Skeletal muscle tissue (tissue), 4 donors: ENCODE results near the gene DEFB112. TPM values are rescaled to one million over a fixed set of nuclear protein-coding genes. Genes with fewer than 3 reads are reported as not detected.

ENCODE experiments used
- H3K27ac ChIP-seq: one replicate; pipeline ENCODE4 v1.7.0; 2013; ENCODE audit warnings: mild to moderate bottlenecking, low read depth, low read length, inconsistent platforms
- H3K27me3 ChIP-seq, 3 donors: one replicate each; pipeline ENCODE4 v1.7.0; 2013; ENCODE audit warnings: low read length in 3 of 3; ENCODE audit not compliant: control insufficient read depth in 3 of 3, insufficient read depth in 3 of 3
- H3K36me3 ChIP-seq, 3 donors: one replicate each; pipeline ENCODE4 v1.7.0; 2013; ENCODE audit warnings: low read length in 3 of 3; ENCODE audit not compliant: control insufficient read depth in 3 of 3, insufficient read depth in 3 of 3
- H3K4me1 ChIP-seq, 3 donors: one replicate each; pipeline ENCODE4 v1.7.0; 2013; ENCODE audit warnings: low read length in 3 of 3, mild to moderate bottlenecking in 3 of 3; ENCODE audit not compliant: control insufficient read depth in 3 of 3, insufficient read depth in 3 of 3
- H3K4me3 ChIP-seq, 3 donors: one replicate each; pipeline ENCODE4 v1.7.0; 2013; ENCODE audit warnings: low read length in 3 of 3
- H3K9ac ChIP-seq, 3 donors: one replicate each; pipeline ENCODE4 v1.7.0; 2013; ENCODE audit warnings: low read length in 3 of 3, mild to moderate bottlenecking in 3 of 3, moderate library complexity in 2 of 3, low read depth in 1 of 3
- H3K9me3 ChIP-seq, 3 donors: one replicate each; pipeline ENCODE4 v1.7.0; 2013; ENCODE audit warnings: low read length in 3 of 3; ENCODE audit not compliant: control insufficient read depth in 3 of 3
- total RNA-seq: library from RNA; depleted of rRNA; stranded (reverse); fragments of >200 nt; gene quantifications from one replicate; pipeline ENCODE4 v1.2.3, GENCODE V29; 2014
- donor health status: Osteomylitis.

DEFB112 gene
- total RNA-seq, 1 donor from 2014 or later = not detected

DNA sequence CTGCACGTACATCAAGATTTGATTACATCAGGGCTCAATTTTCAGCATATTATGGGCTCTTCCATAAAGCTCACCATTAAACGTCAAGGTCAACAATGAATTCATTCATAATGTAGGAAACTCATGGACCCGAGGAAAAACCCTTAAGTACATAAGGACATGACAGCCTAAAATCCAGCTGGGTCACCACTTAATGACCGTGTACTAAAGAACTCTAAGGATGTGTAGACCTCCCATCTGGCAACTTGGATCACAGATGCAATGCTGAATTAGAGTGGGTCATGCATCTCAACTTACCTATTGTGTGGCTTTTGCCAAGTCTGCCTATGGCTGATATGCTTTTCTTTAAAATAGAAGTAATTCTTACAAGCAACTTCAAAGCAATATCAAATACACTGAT is 26.7 kb upstream of the DEFB112 start:
- Histone ChIP-seq H3K4me1 (no peaks in the 10 kb centered on the region), H3K36me3 (no peaks in the 10 kb centered on the region)

DNA sequence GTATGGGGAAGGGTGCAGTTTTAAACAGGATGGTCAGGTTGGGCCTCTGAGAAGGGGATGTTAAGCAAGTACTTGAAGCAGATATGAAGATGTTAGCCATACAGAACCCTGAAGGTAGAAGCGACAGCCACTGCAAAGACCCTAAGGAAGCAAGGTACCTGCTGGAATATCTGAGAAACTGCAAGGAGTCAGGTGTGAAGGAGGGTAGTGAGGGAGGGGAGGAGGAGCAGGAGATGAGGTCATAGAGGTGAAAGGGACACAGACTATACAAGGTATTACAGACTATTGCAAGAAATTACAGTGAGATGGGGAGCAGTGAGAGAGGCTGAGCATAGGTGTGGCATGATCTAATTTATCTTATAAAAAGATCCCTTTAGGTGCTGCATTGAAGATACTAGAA is 22.2 kb upstream of the DEFB112 start:
- no peak overlapping the region for H3K4me3 ChIP-seq
- H3K9me3 ChIP-seq = no peaks in the 10 kb centered on the region
- H3K36me3 ChIP-seq = no peaks in the 10 kb centered on the region
- no peaks in the 10 kb centered on the region for H3K4me1 ChIP-seq
- H3K27me3 ChIP-seq = no peaks in the 10 kb centered on the region
- no peak overlapping the region for H3K9ac ChIP-seq
- no peak overlapping the region for H3K27ac ChIP-seq

More for the DNA sequence above, 26.7 kb upstream of the DEFB112 start:
- Histone ChIP-seq H3K9ac (no peak overlapping the region), H3K4me3 (no peak overlapping the region), H3K27ac (no peak overlapping the region), H3K9me3 (no peaks in the 10 kb centered on the region), H3K27me3 (no peaks in the 10 kb centered on the region)

DNA sequence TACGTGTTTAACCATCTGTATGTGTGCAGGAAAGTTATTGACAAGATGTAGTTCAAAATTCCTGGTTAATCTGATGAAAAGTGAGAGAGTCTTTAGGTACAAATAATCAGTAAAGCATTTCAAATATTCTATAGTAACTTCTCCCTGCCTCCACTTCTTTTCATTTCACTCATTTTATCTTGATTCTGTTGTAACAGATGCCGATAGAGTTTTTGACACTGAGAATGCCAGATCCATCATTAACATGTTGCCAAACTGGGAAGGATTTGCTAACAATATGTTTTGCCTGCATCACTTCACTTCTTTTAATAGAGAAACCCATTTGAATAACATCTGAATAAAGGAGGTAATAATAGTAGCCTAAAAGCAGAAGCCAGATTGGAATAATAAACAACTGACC is 20.4 kb upstream of the DEFB112 start:
- H3K36me3 ChIP-seq = no peaks in the 10 kb centered on the region
- H3K4me3 ChIP-seq = no peak overlapping the region
- H3K9ac ChIP-seq = no peak overlapping the region
- no peaks in the 10 kb centered on the region for H3K27me3 ChIP-seq
- no peaks in the 10 kb centered on the region for H3K4me1 ChIP-seq
- no peaks in the 10 kb centered on the region for H3K9me3 ChIP-seq
- no peak overlapping the region for H3K27ac ChIP-seq

DNA sequence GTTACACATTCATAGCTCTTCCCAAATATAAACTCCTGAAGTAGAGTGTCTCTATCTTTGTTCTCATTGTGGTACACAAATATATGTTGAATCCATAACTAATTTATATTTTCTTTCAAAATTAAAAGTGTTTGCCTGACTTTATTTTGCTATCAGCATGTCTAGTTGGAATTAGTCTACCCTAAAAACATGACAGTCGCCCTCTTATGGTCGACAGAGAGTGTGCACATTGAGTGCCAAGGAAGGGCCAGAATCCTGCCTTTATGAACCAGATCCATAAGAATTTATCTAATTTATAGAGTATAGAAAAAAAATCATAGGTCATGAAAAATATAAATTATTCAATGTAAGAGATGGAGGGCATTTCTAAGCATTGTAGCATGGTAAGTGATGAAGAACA is 12.3 kb upstream of the DEFB112 start:
- Histone ChIP-seq H3K27ac (no peak overlapping the region), H3K9ac (no peak overlapping the region), H3K36me3 (no peaks in the 10 kb centered on the region), H3K27me3 (no peaks in the 10 kb centered on the region), H3K4me1 (no peaks in the 10 kb centered on the region), H3K9me3 (no peaks in the 10 kb centered on the region), H3K4me3 (no peak overlapping the region)

DNA sequence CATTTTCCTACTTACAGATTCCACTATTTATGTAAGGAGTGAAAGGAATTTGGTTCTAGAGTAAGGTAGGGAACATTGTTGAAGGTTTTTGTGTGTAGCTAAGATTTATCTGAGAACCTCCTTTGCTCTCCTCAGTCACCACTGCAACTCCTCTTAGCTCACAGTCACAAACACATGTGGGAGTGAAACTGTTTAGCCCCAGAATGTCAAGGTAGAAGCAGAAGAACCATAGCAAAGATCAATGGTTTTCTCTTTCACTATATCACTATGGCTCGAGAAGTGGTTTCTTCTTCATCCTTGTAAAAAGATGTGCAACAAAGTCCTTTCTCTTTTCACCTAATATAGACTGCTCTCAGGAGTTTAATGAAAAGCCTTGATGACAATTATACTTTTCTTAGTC is 6.5 kb upstream of the DEFB112 start:
- Histone ChIP-seq H3K4me1 (no peaks in the 10 kb centered on the region), H3K27me3 (no peaks in the 10 kb centered on the region), H3K9me3 (no peaks in the 10 kb centered on the region), H3K4me3 (no peak overlapping the region), H3K36me3 (no peaks in the 10 kb centered on the region), H3K27ac (no peak overlapping the region), H3K9ac (no peak overlapping the region)

DNA sequence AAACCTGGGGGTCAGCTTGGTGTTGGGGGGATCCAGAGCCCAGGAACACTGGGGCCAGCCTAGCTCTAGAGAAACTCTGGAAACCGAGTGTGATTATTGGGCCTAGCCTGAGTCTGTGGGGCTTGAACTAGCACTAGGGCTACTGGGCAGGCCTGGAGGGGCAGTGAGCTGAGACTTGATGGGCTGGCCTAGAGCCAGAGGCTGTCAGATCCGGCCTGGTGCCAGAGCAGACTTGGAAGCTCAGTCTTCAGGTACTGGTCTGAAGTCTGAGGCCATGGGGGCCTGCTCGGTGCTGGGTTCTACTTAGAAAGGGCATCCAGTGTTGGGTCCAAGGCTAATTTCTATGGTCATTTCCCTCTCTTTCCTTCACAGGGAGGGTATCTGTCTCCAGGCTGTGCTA is 2.7 kb downstream of the DEFB112 start:
- Histone ChIP-seq H3K9me3 (no peaks in the 10 kb centered on the region), H3K36me3 (no peaks in the 10 kb centered on the region), H3K4me3 (no peak overlapping the region), H3K4me1 (no peaks in the 10 kb centered on the region), H3K27ac (no peak overlapping the region), H3K27me3 (no peaks in the 10 kb centered on the region), H3K9ac (no peak overlapping the region)

DNA sequence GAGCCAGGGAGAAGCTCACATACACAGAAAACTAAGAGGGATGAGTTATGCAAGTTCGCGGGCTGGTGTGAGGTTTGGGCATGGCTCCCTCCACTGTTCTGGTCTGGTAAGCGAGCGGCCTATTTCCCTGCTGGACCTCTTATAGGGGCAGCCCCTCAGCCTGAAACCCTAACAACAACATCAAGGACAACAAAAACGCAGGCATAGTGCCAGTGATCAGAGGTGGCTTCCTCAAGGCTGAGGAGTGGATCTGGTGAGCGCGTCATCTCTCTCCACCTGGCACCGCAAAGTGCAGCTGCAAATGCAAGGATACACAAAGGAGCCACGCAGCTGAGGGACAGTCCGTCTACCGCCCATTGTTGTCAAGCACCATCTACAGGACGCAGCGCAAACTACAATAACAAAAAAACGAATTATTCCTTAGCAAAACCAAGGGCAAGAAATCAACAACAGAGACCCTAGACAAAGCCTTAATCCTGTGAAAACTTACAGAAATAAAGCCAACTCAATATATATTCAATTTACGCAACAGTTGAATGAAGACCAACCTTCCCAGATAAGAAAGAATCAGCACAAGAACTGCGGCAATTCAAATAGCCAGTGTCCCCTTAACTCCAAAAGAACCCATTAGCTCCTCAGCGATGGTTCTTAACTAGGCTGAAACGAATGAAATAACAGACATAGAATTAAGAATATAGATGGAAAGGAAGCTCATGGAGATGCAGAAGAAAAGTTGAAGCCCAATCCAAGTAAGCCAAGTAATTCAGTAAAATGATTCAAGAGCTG is 18.8 kb downstream of the DEFB112 start:
- H3K4me3 ChIP-seq = no peak overlapping the region
- H3K36me3 ChIP-seq = no peaks in the 10 kb centered on the region
- no peaks in the 10 kb centered on the region for H3K27me3 ChIP-seq
- H3K9me3 ChIP-seq = no peaks in the 10 kb centered on the region
- H3K27ac ChIP-seq = no peak overlapping the region
- no peaks in the 10 kb centered on the region for H3K4me1 ChIP-seq
- no peak overlapping the region for H3K9ac ChIP-seq

DNA sequence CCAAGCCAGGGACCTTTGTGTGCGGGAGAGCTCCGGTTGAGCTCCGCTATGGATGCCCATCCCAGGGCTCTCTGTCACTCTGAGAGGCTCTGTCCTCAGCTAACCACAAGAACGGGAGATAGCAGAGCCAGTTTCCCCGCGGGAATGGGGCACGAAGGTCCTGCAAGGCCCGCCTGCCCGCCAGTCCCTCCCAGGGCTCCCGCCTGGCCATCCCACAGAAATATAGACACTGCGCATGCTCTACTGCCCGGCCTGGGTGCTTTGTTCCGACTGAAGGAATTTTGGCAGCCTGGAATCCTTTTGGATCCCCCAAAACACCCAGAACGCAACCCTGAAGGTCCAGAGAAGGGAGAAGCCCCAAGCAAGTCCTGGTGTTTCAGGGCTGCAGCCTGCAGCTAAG is 19.4 kb downstream of the DEFB112 start:
- H3K9ac ChIP-seq = no peak overlapping the region
- no peaks in the 10 kb centered on the region for H3K36me3 ChIP-seq
- H3K9me3 ChIP-seq = no peaks in the 10 kb centered on the region
- H3K4me1 ChIP-seq = no peaks in the 10 kb centered on the region
- H3K27me3 ChIP-seq = no peaks in the 10 kb centered on the region
- H3K4me3 ChIP-seq = no peak overlapping the region
- H3K27ac ChIP-seq = no peak overlapping the region

DNA sequence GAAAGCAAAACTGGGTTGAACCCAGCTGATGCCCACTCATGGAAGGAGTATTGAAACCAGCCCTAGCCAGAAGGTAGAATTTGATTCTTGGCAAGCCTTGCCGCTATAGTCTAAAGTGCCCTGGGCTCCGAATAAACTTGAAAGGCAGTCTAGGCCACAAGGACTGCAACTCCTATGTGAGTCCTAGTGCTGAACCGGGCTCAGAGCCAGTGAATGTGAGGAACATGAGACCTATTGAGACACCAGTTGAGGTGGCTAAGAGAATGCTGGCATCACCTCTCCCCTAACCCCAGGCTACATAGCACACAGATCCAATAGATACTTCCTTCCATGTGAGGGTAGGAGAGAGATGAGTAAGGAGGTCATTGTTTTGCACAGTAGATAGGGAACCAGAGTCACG is 24.5 kb downstream of the DEFB112 start:
- Histone ChIP-seq H3K9me3 (no peaks in the 10 kb centered on the region), H3K27me3 (no peaks in the 10 kb centered on the region), H3K36me3 (no peaks in the 10 kb centered on the region), H3K27ac (no peak overlapping the region), H3K4me3 (no peak overlapping the region), H3K9ac (no peak overlapping the region), H3K4me1 (no peaks in the 10 kb centered on the region)

DNA sequence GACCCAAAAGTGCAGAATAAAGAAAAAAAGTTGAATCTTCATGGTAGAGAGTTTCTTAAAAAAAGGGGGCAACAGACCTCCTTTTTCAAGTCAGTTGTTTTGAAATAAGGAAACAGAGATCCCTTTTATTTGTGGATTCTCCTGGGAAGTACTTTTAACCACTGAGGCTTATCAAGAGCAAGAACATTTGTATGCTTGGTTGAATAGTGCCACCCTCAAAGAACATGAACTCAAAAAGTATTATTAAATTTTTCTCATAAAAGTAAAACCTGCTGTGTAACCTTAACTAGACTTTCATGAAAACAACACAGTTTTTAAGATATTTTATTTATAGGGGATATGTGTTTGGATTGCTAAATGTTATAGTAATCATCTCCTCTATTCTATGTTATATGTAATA is 27.8 kb downstream of the DEFB112 start, which contains the start of gene DEFB110:
DEFB110 (minus strand) TSS at position 101 of the 400 bp plus-strand sequence; CDS start at position 42, 59 bp downstream.
- Histone ChIP-seq H3K9me3 (no peaks in the 10 kb centered on the region), H3K36me3 (no peaks in the 10 kb centered on the region), H3K9ac (no peak within 1 kb of the TSS), H3K4me1 (no peaks in the 10 kb centered on the region), H3K27ac (no peak within 1 kb of the TSS), H3K4me3 (no peak within 1 kb of the TSS), H3K27me3 (no peaks in the 10 kb centered on the region)
